ENCODE measurements around the gene RAD17. TPM values are rescaled to one million over a fixed set of nuclear protein-coding genes. Genes with fewer than 3 reads are reported as not detected.

The RAD17 gene
- total and polyA plus RNA-seq, 2 donors (not counting 3 experiments of a cell fraction or from before 2014, with no cell fraction given) = 10.1 to 18.4 TPM

DNA sequence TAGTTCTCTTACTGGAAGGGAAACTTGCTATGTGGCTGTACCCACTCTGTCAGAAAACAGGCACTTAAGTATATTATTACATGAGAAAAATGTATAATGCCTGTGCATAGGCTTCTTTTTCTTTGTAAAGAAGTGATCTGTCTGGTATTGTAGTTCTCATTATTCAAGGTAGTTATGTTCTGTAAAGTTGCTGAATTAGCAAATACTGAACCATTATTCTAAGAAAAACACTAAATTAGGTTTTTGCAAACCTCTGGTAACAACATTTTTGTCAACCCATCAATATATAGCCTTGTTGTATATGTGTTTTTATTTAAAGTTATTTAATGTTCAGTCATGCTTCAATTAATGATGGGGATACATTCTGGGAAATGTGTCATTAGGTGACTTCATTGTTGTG lies 8.8 kb downstream of the RAD17 start:
- Histone ChIP-seq H3K79me2 (ENCODE audit: control insufficient read depth, insufficient read depth, low read length) (no peaks in the 10 kb centered on the region), H3K9me3 (replicated peaks; ENCODE audit: control insufficient read depth, insufficient read depth, low read length) (no peaks in the 10 kb centered on the region), H3K36me3 (ENCODE audit: control insufficient read depth in 2 of 2, extremely low read depth in 1 of 2, insufficient read depth in 2 of 2, low read length in 2 of 2) (peaks cover 4 to 10% of the 10 kb centered on the region in 2 experiments), H3K4me3 (replicated peaks in 1 of 3; ENCODE audit: insufficient read depth in 1 of 3, low read depth in 1 of 3, low read length in 3 of 3) (no peak overlapping the region), H4K20me1 (replicated peaks; ENCODE audit: control insufficient read depth, extremely low read depth, insufficient read depth, low read length) (no peaks in the 10 kb centered on the region), H3K4me1 (ENCODE audit: control insufficient read depth, extremely low read depth, insufficient read depth, low read length) (no peaks in the 10 kb centered on the region), H3K4me2 (ENCODE audit: insufficient read depth, low read length) (no peak overlapping the region), H3K27me3 (ENCODE audit: control insufficient read depth in 2 of 2, insufficient read depth in 2 of 2, low read length in 2 of 2) (no peaks in the 10 kb centered on the region), H2AFZ (ENCODE audit: low read depth, low read length) (no peak overlapping the region), H3K9me1 (replicated peaks; ENCODE audit: control insufficient read depth, extremely low read depth, insufficient read depth, low read length) (no peaks in the 10 kb centered on the region), H3K27ac (ENCODE audit: insufficient read depth, low read depth, low read length) (no peak overlapping the region), H3K9ac (replicated peaks; ENCODE audit: extremely low read depth, insufficient read depth, low read length) (no peak overlapping the region)
- DNase-seq (ENCODE audit: low read depth, low spot score) (no peak), FAIRE-seq (no peak)
- ChIA-PET CTCF (no interaction called here), POLR2A (no interaction called here)
- dilution Hi-C loops (cut with MboI; ENCODE audit: extremely low pct_ligation_motif_present, low sequenced_read_pairs) = no loop called here
- BruUV-seq (replicated peaks) = no TSS peak
- TF ChIP-seq, protein P1, sequence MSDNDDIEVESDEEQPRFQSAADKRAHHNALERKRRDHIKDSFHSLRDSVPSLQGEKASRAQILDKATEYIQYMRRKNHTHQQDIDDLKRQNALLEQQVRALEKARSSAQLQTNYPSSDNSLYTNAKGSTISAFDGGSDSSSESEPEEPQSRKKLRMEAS (IDR thresholded peaks at IDR 0.05; ENCODE audit: insufficient read depth, insufficient read length) = no peak
- TF ChIP-seq MYC (IDR thresholded peaks at IDR 0.05; ENCODE audit: low read depth, low read length) (no peak), POLR2A (IDR thresholded peaks at IDR 0.05; ENCODE audit: low read depth, low read length) (no peak), EZH2 (IDR thresholded peaks at IDR 0.05; ENCODE audit: borderline replicate concordance, low read depth, low read length, severe bottlenecking) (no peak), JUN (IDR thresholded peaks at IDR 0.05; ENCODE audit: borderline replicate concordance, insufficient read depth, insufficient read length, low read depth) (no peak), FOS (IDR thresholded peaks at IDR 0.05; ENCODE audit: borderline replicate concordance, insufficient read depth, low read length) (no peak), POLR2AphosphoS5 (IDR thresholded peaks at IDR 0.05; ENCODE audit: insufficient read depth, low read depth, low read length) (no peak), GATA2 (IDR thresholded peaks at IDR 0.05; ENCODE audit: insufficient read depth, insufficient read length, low read depth, low read length) (no peak)
- TF ChIP-seq, protein P2, sequence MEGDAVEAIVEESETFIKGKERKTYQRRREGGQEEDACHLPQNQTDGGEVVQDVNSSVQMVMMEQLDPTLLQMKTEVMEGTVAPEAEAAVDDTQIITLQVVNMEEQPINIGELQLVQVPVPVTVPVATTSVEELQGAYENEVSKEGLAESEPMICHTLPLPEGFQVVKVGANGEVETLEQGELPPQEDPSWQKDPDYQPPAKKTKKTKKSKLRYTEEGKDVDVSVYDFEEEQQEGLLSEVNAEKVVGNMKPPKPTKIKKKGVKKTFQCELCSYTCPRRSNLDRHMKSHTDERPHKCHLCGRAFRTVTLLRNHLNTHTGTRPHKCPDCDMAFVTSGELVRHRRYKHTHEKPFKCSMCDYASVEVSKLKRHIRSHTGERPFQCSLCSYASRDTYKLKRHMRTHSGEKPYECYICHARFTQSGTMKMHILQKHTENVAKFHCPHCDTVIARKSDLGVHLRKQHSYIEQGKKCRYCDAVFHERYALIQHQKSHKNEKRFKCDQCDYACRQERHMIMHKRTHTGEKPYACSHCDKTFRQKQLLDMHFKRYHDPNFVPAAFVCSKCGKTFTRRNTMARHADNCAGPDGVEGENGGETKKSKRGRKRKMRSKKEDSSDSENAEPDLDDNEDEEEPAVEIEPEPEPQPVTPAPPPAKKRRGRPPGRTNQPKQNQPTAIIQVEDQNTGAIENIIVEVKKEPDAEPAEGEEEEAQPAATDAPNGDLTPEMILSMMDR (IDR thresholded peaks at IDR 0.05; ENCODE audit: extremely low read depth in 1 of 2, insufficient read depth in 1 of 2, low read depth in 1 of 2, low read length in 2 of 2) = no peak
- intact Hi-C loops (cut with micrococcal nuclease) = no loop called here

All from endothelial cell of umbilical vein (primary cell).